CD4-positive, alpha-beta T cell treated with Interleukin-17A for 4 hours (primary cell): ENCODE results near the gene PICK1.

Experiments
- DNase-seq: peaks from one replicate; pipeline ENCODE4 v3.0.0-alpha.2; 2020; ENCODE audit warnings: mixed read lengths

Gene PICK1

DNA sequence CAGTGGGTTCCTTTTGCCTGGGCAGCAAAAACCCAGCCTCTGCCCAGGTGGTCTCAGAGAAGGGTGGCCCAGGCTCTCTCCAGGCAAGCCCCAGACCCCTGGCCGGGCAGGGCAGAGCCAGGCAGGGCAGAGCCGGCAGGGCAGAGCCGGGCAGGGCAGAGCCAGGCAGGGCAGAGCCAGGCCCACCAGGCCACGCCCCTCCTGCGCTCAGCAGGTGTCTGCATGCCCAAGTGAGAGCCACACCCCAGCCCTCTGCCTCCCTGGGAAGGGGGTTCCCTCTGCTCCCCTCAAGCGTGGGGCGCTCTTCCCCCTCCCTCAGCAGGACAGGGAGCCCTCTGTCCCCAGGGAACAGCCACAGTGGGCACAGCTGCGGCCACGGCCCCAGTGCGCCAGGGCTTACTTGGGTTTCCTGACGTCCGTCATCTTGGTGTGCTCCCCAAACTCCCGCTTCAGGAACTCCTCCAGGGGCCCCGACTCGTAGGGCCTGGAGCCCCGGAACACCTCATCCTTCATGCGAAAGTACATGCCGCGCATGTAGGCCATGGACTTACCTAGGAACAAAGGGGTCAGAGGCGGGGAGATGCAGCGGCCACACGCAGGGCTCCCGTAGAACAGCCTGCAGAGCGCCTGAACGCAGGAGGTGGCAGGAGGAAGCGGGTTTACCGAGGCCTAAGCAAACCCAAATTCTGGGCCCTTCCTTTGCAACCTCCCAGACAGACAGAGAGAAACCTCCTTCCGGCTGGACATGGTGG lies 63.3 kb downstream of the PICK1 start:
- DNase-seq, result no peak

DNA sequence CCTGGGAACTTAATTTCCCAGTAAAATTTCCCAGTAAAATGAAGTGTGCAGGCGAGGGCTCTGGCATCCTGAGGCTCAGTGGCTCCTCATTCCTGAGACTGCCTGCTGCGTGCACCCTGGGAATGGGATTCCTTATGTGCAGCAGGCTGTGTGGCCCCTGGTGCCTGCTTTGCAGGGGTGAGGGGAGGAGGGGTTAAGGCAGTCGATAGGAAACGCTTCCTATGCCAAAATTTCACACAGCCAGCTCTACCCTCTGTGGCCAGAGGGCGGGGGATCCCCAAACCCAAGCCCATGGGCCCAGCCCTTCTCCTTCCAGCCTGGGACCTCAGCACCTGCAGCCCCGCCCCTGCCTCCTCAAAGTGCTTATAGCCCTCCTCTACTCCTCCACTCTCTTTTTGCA lies 65.4 kb downstream of the PICK1 start:
- no peak for DNase-seq

DNA sequence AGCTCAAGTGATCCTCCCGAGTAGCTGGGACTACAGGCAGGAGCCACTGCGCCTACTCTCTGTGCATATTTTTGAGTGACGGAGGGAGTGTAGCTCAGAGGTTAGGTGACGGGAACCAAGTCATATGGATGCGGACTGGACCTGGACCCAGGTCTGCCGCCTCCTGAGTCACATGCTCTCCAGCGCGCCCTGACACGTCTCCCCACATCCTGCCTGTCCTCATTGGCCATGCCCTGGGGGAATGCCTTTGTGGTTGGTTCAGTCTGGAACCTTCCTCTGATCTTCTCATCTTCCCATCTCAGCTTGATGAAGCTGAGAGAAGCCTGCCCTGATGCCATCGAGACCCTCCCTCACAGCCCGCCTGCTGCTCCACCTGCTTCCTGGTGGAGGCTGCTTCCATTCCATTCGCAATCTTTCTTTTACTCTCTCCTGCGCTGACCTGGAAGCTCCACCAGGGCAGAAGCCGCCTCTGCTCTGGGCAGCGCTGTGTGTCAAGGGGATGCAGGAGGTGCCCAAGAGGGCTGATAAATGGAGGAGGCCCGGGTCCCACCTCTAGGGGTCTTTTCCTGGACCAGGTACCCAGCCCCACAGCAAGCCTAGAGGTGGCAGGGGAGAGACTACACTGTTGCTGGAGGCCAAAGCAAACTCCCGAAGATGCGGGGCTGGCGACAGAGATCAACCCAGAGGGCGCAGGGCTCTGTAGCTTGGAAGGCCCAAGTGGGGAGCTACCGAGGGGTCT lies 67.2 kb downstream of the PICK1 start:
- no peak for DNase-seq

DNA sequence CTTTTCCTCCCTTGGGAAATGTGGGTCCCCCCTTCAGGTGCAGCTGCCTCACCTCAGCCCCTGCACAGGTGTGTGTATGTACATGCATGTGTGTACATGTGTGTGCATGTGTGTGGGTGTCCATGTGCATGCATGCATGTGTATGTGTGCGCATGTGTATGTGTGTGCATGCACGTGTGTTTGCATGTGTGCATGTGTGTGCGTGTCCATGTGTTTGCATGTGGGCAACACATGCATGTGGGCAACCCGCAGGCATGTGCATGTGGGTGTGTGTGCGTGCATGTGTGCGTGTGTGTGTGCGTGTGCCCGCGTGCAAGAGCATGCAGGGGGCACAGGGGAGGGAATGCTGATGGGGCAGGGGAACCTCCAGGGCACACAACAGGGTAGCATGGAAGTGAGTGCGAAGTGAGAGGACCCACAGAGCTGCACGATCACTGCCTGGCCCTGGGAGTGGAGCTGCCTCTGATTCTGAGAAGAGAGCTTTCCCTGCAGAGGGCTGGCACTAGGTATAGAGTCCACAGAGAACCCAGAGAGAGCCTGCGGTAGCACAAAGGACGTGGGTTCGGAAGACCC lies 67.9 kb downstream of the PICK1 start:
- no peak for DNase-seq
